ENCODE data around the gene PRLHR. TPM values are rescaled to one million over a fixed set of nuclear protein-coding genes. Genes with fewer than 3 reads are reported as not detected.

The PRLHR gene
- total RNA-seq, 1 donor from 2014 or later = not detected

- intact Hi-C loops (cut with DNase I) = no loop called here
Observed at GRCh38 chr10:118581340-118581739, 14.1 kb downstream of the PRLHR start.

GRCh38 chr10:118580702-118581101 is 14.7 kb downstream of the PRLHR start:
- Histone ChIP-seq H3K27ac (no peak overlapping the region), H3K4me1 (no peaks in the 10 kb centered on the region), H3K36me3 (no peaks in the 10 kb centered on the region), H3K9me3 (no peaks in the 10 kb centered on the region), H3K27me3 (no peaks in the 10 kb centered on the region), H3K4me3 (no peak overlapping the region)
- intact Hi-C loops (cut with DNase I) = no loop called here
- DNase-seq (no peak), ATAC-seq (no peak)
- no peak for TF ChIP-seq CTCF (IDR thresholded peaks at IDR 0.05)

More at GRCh38 chr10:118581340-118581739, 14.1 kb downstream of the PRLHR start:
- DNase-seq (no peak), ATAC-seq (no peak)
- no peak for TF ChIP-seq CTCF (IDR thresholded peaks at IDR 0.05)
- no peak overlapping the region for H3K27ac ChIP-seq
- no peaks in the 10 kb centered on the region for H3K4me1 ChIP-seq
- no peak overlapping the region for H3K4me3 ChIP-seq
- H3K27me3 ChIP-seq = no peaks in the 10 kb centered on the region
- H3K36me3 ChIP-seq = no peaks in the 10 kb centered on the region
- H3K9me3 ChIP-seq = no peaks in the 10 kb centered on the region

- ATAC-seq (no peak), DNase-seq (no peak)
- no peaks in the 10 kb centered on the region for H3K9me3 ChIP-seq
- no peaks in the 10 kb centered on the region for H3K36me3 ChIP-seq
- no peaks in the 10 kb centered on the region for H3K27me3 ChIP-seq
- no peaks in the 10 kb centered on the region for H3K4me1 ChIP-seq
- H3K4me3 ChIP-seq = no peak overlapping the region
- intact Hi-C loops (cut with DNase I) = no loop called here
- no peak overlapping the region for H3K27ac ChIP-seq
- no peak for TF ChIP-seq CTCF (IDR thresholded peaks at IDR 0.05)
Observed at GRCh38 chr10:118573512-118573911, 21.9 kb downstream of the PRLHR start.

DNA sequence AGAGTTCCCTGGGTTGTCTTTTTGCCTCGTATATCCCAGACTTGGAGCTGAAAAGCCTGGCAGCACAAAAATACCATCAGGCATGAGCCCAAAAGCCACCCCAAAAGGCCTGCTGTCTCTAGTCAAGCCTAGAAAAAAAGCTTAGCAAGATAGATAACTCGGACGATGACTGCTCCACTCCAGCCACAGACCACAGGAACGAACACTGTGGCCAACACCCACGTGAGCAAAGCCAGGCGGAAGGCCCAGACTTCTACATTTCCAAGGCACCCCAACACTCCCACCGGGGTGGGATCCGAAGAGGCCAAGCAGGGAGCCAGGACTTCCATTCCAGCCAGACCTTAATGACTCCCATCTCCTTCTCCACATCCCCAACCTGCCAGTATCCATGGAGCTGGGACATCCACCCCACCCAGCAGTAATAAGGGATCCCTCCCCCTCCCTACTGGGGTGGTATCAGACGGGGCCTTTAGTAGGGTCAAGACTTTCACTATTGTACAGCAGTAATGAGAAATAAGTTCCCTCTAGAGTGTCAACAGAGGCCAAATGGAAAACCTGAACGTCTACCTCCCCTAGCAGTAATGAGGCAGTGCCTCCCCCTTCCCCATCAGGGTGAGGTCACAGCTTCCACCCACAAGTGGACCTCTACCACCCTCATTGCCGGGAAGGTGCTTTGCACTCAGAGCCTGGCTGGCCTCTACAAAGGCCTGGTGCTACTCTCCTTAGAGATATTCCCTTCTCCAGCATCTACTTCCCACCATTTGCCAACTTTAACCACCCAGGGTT is 23.0 kb downstream of the PRLHR start:
- intact Hi-C loops (cut with DNase I) = no loop called here
- Histone ChIP-seq H3K4me1 (no peaks in the 10 kb centered on the region), H3K9me3 (no peaks in the 10 kb centered on the region), H3K27ac (no peak overlapping the region), H3K4me3 (no peak overlapping the region), H3K36me3 (no peaks in the 10 kb centered on the region), H3K27me3 (no peaks in the 10 kb centered on the region)
- no peak for DNase-seq
- ATAC-seq = no peak
- TF ChIP-seq CTCF (IDR thresholded peaks at IDR 0.05) = no peak

DNA sequence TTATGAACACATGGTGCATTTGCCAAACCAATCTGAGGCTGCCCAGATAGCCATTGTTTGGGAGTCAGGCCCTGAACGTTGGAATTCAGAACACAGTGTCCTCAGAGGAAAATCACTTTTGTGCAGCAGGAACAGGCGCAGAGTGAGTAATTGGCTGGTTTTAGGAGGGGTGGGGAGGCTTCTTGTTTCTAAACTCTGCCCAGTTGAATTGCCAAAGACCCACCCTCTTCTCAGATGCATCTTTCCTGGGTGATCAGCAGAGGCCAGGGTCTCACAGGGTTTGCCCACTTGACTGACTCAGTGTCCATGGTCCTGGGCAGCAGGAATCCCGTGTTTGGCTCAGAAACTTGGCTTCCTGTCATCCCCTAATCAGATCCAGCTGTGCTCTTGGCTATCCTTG is 24.3 kb downstream of the PRLHR start:
- Histone ChIP-seq H3K27me3 (no peaks in the 10 kb centered on the region), H3K9me3 (no peaks in the 10 kb centered on the region), H3K27ac (no peak overlapping the region), H3K4me3 (no peak overlapping the region), H3K4me1 (no peaks in the 10 kb centered on the region), H3K36me3 (no peaks in the 10 kb centered on the region)
- no peak for ATAC-seq
- intact Hi-C loops (cut with DNase I) = no loop called here
- DNase-seq = no peak
- no peak for TF ChIP-seq CTCF (IDR thresholded peaks at IDR 0.05)

Measured in upper lobe of right lung (tissue), 1 donor.